Measurements from ENCODE around the gene TIGD7. TPM values are rescaled to one million over a fixed set of nuclear protein-coding genes. Genes with fewer than 3 reads are reported as not detected.

Gene TIGD7, protein sequence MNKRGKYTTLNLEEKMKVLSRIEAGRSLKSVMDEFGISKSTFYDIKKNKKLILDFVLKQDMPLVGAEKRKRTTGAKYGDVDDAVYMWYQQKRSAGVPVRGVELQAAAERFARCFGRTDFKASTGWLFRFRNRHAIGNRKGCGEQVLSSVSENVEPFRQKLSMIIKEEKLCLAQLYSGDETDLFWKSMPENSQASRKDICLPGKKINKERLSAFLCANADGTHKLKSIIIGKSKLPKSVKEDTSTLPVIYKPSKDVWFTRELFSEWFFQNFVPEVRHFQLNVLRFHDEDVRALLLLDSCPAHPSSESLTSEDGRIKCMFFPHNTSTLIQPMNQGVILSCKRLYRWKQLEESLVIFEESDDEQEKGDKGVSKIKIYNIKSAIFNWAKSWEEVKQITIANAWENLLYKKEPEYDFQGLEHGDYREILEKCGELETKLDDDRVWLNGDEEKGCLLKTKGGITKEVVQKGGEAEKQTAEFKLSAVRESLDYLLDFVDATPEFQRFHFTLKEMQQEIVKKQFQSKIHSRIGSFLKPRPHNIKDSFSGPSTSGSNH
- total RNA-seq = 1 to 10 TPM; 5.0 to 5.4 TPM

DNA sequence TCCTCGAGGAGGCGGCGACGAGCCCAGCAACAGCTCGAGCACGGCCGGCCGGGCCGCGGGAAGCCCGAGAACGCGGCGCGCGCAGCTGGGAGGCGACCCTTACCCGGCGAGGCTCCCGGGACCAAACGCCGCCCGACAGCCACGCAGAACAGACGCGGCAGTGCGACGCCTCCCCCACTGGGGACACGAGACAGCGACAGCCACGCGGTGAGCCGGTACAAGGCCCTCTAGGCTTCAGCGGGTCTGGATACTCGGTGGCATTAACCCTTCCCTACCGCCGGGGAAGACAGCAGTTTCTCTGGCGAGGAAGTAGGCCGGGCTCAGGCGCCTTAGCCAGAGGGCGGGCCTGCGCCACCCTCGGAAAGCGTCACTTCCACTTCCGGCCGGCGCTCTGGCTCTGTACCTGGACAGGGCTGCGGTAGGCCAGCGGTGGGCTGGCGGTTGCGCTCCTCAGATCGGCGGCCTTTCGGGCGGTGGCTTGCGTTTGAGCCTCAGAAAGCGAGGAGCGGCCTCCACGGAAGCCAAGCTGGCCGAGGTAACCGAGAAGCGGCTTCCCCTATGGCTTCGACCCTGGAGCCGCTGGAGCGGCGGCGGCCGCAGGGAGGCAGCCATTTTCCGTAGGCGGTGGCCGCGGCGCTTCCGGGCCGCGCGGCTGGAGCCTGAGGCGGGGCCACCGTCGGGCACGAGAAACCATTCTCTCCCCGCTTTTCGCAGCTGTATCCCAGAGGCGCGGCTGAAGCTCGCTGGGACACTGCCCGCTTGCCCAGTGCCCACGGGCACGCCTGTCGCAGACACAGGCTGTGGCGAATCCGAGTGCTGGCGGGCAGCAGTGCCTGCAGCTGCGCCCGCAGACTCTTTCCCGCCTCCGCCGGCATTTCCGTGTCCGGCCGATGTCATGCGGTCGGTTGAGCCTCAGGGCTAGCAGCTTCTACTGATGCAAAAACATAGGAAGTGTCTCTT is at the start of gene TIGD7, which contains the start of gene ZNF75A:
Gene TIGD7 (minus strand): TSS at position 322 of the 960 bp plus-strand sequence. CDS start 4,816 bp downstream, outside the sequence.
Gene ZNF75A (plus strand): TSS at position 389 of the 960 bp plus-strand sequence. CDS start 2,932 bp downstream, outside the sequence.
- H3K9me3 ChIP-seq = peaks cover 7 to 71% of the 10 kb centered on the region in 2 donors

GRCh38 chr16:3349175-3349574 is 43.9 kb upstream of the TIGD7 start:
- H3K4me1 ChIP-seq = peaks cover 0 to 10% of the 10 kb centered on the region in 2 donors
- H3K36me3 ChIP-seq = no peaks in the 10 kb centered on the region
- TF ChIP-seq, protein P1, sequence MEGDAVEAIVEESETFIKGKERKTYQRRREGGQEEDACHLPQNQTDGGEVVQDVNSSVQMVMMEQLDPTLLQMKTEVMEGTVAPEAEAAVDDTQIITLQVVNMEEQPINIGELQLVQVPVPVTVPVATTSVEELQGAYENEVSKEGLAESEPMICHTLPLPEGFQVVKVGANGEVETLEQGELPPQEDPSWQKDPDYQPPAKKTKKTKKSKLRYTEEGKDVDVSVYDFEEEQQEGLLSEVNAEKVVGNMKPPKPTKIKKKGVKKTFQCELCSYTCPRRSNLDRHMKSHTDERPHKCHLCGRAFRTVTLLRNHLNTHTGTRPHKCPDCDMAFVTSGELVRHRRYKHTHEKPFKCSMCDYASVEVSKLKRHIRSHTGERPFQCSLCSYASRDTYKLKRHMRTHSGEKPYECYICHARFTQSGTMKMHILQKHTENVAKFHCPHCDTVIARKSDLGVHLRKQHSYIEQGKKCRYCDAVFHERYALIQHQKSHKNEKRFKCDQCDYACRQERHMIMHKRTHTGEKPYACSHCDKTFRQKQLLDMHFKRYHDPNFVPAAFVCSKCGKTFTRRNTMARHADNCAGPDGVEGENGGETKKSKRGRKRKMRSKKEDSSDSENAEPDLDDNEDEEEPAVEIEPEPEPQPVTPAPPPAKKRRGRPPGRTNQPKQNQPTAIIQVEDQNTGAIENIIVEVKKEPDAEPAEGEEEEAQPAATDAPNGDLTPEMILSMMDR (IDR thresholded peaks at IDR 0.05) = no peak
- H3K27me3 ChIP-seq = no peaks in the 10 kb centered on the region
- no peaks in the 10 kb centered on the region for H3K9me3 ChIP-seq
- no peak overlapping the region for H3K4me3 ChIP-seq
- DNase-seq (ENCODE audit: low spot score) = no peak
- H3K27ac ChIP-seq = no peak overlapping the region

More for the DNA sequence above, at the start of gene TIGD7, which contains the start of gene ZNF75A:
- TF ChIP-seq, protein P1 (IDR thresholded peaks at IDR 0.05) = peak in 1 of 2 donors; percentile 59
- Histone ChIP-seq H3K36me3 (peaks cover 31% of the 10 kb centered on the region), H3K4me3 (peak within 1 kb of the TSS; percentile 68 to 75), H3K4me1 (peaks cover 0 to 18% of the 10 kb centered on the region in 2 donors), H3K27me3 (no peaks in the 10 kb centered on the region), H3K27ac (peak within 1 kb of the TSS; percentile 91 to 93)
- DNase-seq (ENCODE audit: low spot score) = peak; percentile 83

GRCh38 chr16:3348547-3349167 is 43.4 kb upstream of the TIGD7 start:
- no peak overlapping the region for H3K27ac ChIP-seq
- DNase-seq (ENCODE audit: low spot score) = no peak

GRCh38 chr16:3347586-3347985 is 42.4 kb upstream of the TIGD7 start:
- Histone ChIP-seq H3K4me3 (no peak overlapping the region), H3K9me3 (no peaks in the 10 kb centered on the region), H3K4me1 (peaks cover 0 to 10% of the 10 kb centered on the region in 2 donors), H3K36me3 (no peaks in the 10 kb centered on the region), H3K27me3 (no peaks in the 10 kb centered on the region), H3K27ac (no peak overlapping the region)
- TF ChIP-seq, protein P1 (IDR thresholded peaks at IDR 0.05) = no peak
- no peak for DNase-seq (ENCODE audit: low spot score)

More at GRCh38 chr16:3348547-3349167, 43.4 kb upstream of the TIGD7 start:
- TF ChIP-seq, protein P1 (IDR thresholded peaks at IDR 0.05) = no peak
- H3K4me1 ChIP-seq = peaks cover 0 to 10% of the 10 kb centered on the region in 2 donors
- no peak overlapping the region for H3K4me3 ChIP-seq
- H3K36me3 ChIP-seq = no peaks in the 10 kb centered on the region
- H3K9me3 ChIP-seq = no peaks in the 10 kb centered on the region
- H3K27me3 ChIP-seq = no peaks in the 10 kb centered on the region

DNA sequence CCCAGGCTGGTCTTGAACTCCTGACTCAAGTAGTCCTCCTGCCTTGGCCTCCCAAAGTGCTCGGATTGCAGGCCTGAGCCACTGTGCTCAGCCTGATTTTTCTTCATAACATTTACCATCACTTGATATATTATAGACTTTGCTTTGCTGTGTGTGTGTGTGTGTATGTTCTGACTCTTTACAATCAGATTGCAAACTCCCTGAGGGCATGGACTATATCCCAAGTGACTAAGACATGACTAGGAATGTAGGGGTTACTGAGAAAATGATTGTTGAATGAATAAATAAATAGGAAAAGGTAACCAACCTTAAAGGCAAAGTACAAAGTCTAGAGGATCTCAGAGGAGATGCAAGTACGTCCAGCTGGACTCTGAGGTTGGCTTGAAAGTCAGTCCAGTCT is 40.8 kb upstream of the TIGD7 start:
- Histone ChIP-seq H3K9me3 (no peaks in the 10 kb centered on the region), H3K4me3 (no peak overlapping the region), H3K4me1 (peaks cover 0 to 10% of the 10 kb centered on the region in 2 donors), H3K27ac (no peak overlapping the region), H3K27me3 (no peaks in the 10 kb centered on the region), H3K36me3 (no peaks in the 10 kb centered on the region)
- TF ChIP-seq, protein P1 (IDR thresholded peaks at IDR 0.05) = no peak
- DNase-seq (ENCODE audit: low spot score) = no peak

All from right atrium auricular region (tissue), 2 donors.